ENCODE measurements around the gene CEP170B. TPM values are rescaled to one million over a fixed set of nuclear protein-coding genes. Genes with fewer than 3 reads are reported as not detected.

The CEP170B gene
- total and polyA plus RNA-seq, 2 of the 8 experiments (the other 6 are each of a cell fraction or from before 2014, with no cell fraction given): 9.1 to 33.8 TPM

- Histone ChIP-seq H3K36me3 (ENCODE audit: control insufficient read depth in 2 of 4, insufficient read depth in 4 of 4, low read length in 3 of 4) (no peaks in the 10 kb centered on the region; a peak in 1 of 8 replicates), H2BK12ac (ENCODE audit: low read depth, low read length) (no peak overlapping the region), H3K4ac (replicated peaks; ENCODE audit: insufficient read length, low read depth, low read length) (no peak overlapping the region), H4K8ac (ENCODE audit: extremely low read depth, insufficient read depth, low read length) (no peak overlapping the region), H3K27me3 (replicated peaks in 1 of 4; ENCODE audit: control insufficient read depth in 3 of 4, extremely low read depth in 1 of 4, insufficient read depth in 3 of 4, low read length in 3 of 4) (no peaks in the 10 kb centered on the region), H3K9me3 (ENCODE audit: insufficient read depth in 2 of 2, low read depth in 1 of 2, low read length in 1 of 2) (no peaks in the 10 kb centered on the region), H3K79me1 (ENCODE audit: low read depth, low read length) (no peaks in the 10 kb centered on the region), H3K79me2 (ENCODE audit: control insufficient read depth in 1 of 2, insufficient read depth in 2 of 2, low read length in 2 of 2) (no peaks in the 10 kb centered on the region), H2BK20ac (ENCODE audit: low read length) (no peak overlapping the region), H2BK5ac (ENCODE audit: low read depth, low read length) (no peak overlapping the region), H4K20me1 (replicated peaks in 1 of 2; ENCODE audit: control insufficient read depth in 1 of 2, insufficient read depth in 2 of 2, low read length in 2 of 2) (peaks cover 0 to 1% of the 10 kb centered on the region in 2 experiments), H3K27ac (ENCODE audit: low read depth, low read length) (no peak overlapping the region), H2BK120ac (replicated peaks; ENCODE audit: low read depth, low read length) (no peak overlapping the region), H3K23me2 (ENCODE audit: low read depth, low read length) (no peaks in the 10 kb centered on the region), H4K91ac (replicated peaks; ENCODE audit: insufficient read length, low read length) (no peak overlapping the region), H3K18ac (ENCODE audit: extremely low read depth, low read length) (no peak overlapping the region), H2AK5ac (ENCODE audit: low read depth, low read length) (no peak overlapping the region), H2BK15ac (ENCODE audit: low read length) (no peak overlapping the region), H2AFZ (ENCODE audit: low read length) (no peak overlapping the region), H3K4me3 (ENCODE audit: extremely low read depth in 1 of 4, insufficient read depth in 2 of 4, low read depth in 3 of 4, low read length in 4 of 4) (no peak overlapping the region), H4K5ac (ENCODE audit: insufficient read length, low read depth, low read length) (no peak overlapping the region), H3K23ac (ENCODE audit: insufficient read length) (no peak overlapping the region), H3K14ac (ENCODE audit: insufficient read length) (no peak overlapping the region), H3K9ac (replicated peaks in 1 of 4; ENCODE audit: extremely low read depth in 1 of 4, low read depth in 3 of 4, low read length in 3 of 4) (no peak overlapping the region), H3K4me2 (ENCODE audit: insufficient read depth in 1 of 2, low read depth in 2 of 2, low read length in 2 of 2) (no peak overlapping the region), H3K4me1 (replicated peaks in 1 of 4; ENCODE audit: control insufficient read depth in 3 of 4, insufficient read depth in 4 of 4, low read length in 3 of 4) (peaks cover 0 to 3% (median 0%) of the 10 kb centered on the region in 4 experiments; a peak in 1 of 7 replicates), H3K56ac (replicated peaks; ENCODE audit: insufficient read length, low read depth, low read length) (no peak overlapping the region)
- TF ChIP-seq E2F6 (IDR thresholded peaks at IDR 0.05) (no peak), CBX5 (IDR thresholded peaks at IDR 0.05; ENCODE audit: low read depth, low read length) (no peak), BACH1 (IDR thresholded peaks at IDR 0.05; ENCODE audit: low read length) (no peak), SP4 (IDR thresholded peaks at IDR 0.05; ENCODE audit: low read length) (no peak), SAP30 (IDR thresholded peaks at IDR 0.05; ENCODE audit: insufficient read depth, insufficient replicate concordance, low read length) (no peak), ASH2L (IDR thresholded peaks at IDR 0.05; ENCODE audit: low read length) (no peak), RFX5 (IDR thresholded peaks at IDR 0.05; ENCODE audit: borderline replicate concordance, low read depth, low read length) (no peak), BCL11A (IDR thresholded peaks at IDR 0.05; ENCODE audit: low read depth in 2 of 2, low read length in 2 of 2) (no peak), NRF1 (IDR thresholded peaks at IDR 0.05; ENCODE audit: low read depth, low read length) (no peak), TAF1 (IDR thresholded peaks at IDR 0.05; ENCODE audit: low read depth, low read length) (no peak), ATF3 (IDR thresholded peaks at IDR 0.05; ENCODE audit: insufficient read depth, low read depth, low read length) (no peak)
- FAIRE-seq (no peak), DNase-seq (ENCODE audit: low read depth in 1 of 2, low spot score in 2 of 2) (no peak)
- ChIA-PET POLR2A (ENCODE audit: partially characterized antibody) (interaction anchor here (1.1 kb wide), 1 partner anchor 76 kb away, joined by 3 read pairs; no protein-coding TSS in a partner anchor), CTCF (ENCODE audit: partially characterized antibody) (interaction anchor here (0.7 to 2.2 kb wide), 13 partner anchors 12 to 191 kb away, joined by 3 to 8 read pairs (median 3); partner anchors contain the start of gene PLD4)
- WGBS, 2 experiments (ENCODE audit: extremely low coverage in 1 of 2, insufficient coverage in 1 of 2, insufficient read length in 1 of 2, insufficient replicate concordance in 2 of 2, low coverage in 1 of 2, low lambda C conversion rate in 2 of 2, missing lambda C conversion rate in 1 of 2): 90% methylated on average over 21 of the region's 24 CpGs; no CpG with 5 or more reads in 1 of the 2 experiments
Observed at GRCh38 chr14:104898870-104899510, 33.9 kb downstream of the CEP170B start.

Measured in H1 (cell line).